GM12878 (cell line): ENCODE results near the gene MGLL. TPM values are rescaled to one million over a fixed set of nuclear protein-coding genes. Genes with fewer than 3 reads are reported as not detected.
A peak's percentile ranks its signal among the peaks of the same experiment; 100 is the strongest.

Source experiments
- ATAC-seq: fragments of 200-7000 bp; cut with Tn5 transposase; 3 replicates; pipeline ENCODE4 v1.9.1; 2020; ENCODE audit warnings: mild to moderate bottlenecking, moderate library complexity
- BruUV-seq: library from RNA; stranded (reverse); fragments of 400-500 nt; replicated peaks from 2 replicates; lab custom pipeline; 2021; lab: Mats Ljungman, UMichigan
- CTCF ChIA-PET: fragments of 300-600 bp; sonication (Branson Sonifier 250); formaldehyde crosslinking; extraction: SDS; loops from one replicate; lab custom pipeline; 2021; ENCODE audit warnings: inconsistent platforms; lab: Yijun Ruan, JAX
- POLR2A ChIA-PET: fragments of 350-600 bp; formaldehyde crosslinking; extraction: SDS; loops from one replicate; lab custom pipeline; 2021; ENCODE audit warnings: inconsistent platforms; lab: Charles Lee
- RAD21 ChIA-PET: fragments of 300-600 bp; sonication (Branson Sonifier 250); formaldehyde crosslinking; loops from one replicate; lab custom pipeline; 2023; ENCODE audit warnings: antibody characterized with exemption; ENCODE audit not compliant: unreplicated experiment; lab: Charles Lee
- SMC1A ChIA-PET: fragments of 300-600 bp; sonication (Branson Sonifier 250); formaldehyde crosslinking; loops from one replicate; lab custom pipeline; 2023; ENCODE audit not compliant: unreplicated experiment, uncharacterized antibody; lab: Charles Lee
- DNase-seq: peaks from one replicate; pipeline ENCODE4 v3.0.0-alpha.2; 2011; ENCODE audit warnings: low read depth, low spot score
- FAIRE-seq: peaks from 3 replicates; lab custom pipeline; 2011; peaks lifted over from hg19 to GRCh38; lab: Jason Lieb, UNC
- H2AFZ ChIP-seq: 2 replicates; pipeline ENCODE4 v1.6.0; 2011; ENCODE audit warnings: low read depth, low read length, control low read depth; ENCODE audit not compliant: control insufficient read depth
- H3K27ac ChIP-seq: 2 replicates; pipeline ENCODE4 v1.5.1; 2011; ENCODE audit warnings: control low read depth; ENCODE audit not compliant: control insufficient read depth, insufficient read depth
- H3K27me3 ChIP-seq, 2 experiments: replicated peaks in 1 of 2; 2 replicates each; pipeline versions ENCODE4 v1.6.0 to v1.6.1; 2011; ENCODE audit warnings: low read length in 1 of 2; ENCODE audit not compliant: control insufficient read depth in 2 of 2, insufficient read depth in 2 of 2
- H3K36me3 ChIP-seq, 2 experiments: 2 replicates each; pipeline ENCODE4 v1.5.1; 2011; ENCODE audit warnings: low read length in 1 of 2; ENCODE audit not compliant: control insufficient read depth in 2 of 2, insufficient read depth in 2 of 2
- H3K4me1 ChIP-seq: 2 replicates; pipeline ENCODE4 v1.6.1; 2011; ENCODE audit warnings: mild to moderate bottlenecking, low read length, moderate library complexity, mixed read lengths; ENCODE audit not compliant: control insufficient read depth, insufficient read depth
- H3K4me2 ChIP-seq: 2 replicates; pipeline ENCODE4 v1.6.0; 2011; ENCODE audit warnings: control low read depth; ENCODE audit not compliant: control insufficient read depth, insufficient read depth
- H3K4me3 ChIP-seq: fragments of 200-600 bp; sonication (generic); 2 replicates; pipeline ENCODE4 v1.5.1; 2016
- H3K79me2 ChIP-seq: 2 replicates; pipeline ENCODE4 v1.6.0; 2011; ENCODE audit warnings: low read length; ENCODE audit not compliant: control insufficient read depth, insufficient read depth
- H3K9ac ChIP-seq: 2 replicates; pipeline ENCODE4 v1.8.0; 2011; ENCODE audit warnings: low read length, control low read depth, mixed read lengths; ENCODE audit not compliant: control insufficient read depth, insufficient read depth
- H3K9me3 ChIP-seq: replicated peaks from 3 replicates; pipeline ENCODE4 v1.5.1; 2011; ENCODE audit warnings: mild to moderate bottlenecking, low read length; ENCODE audit not compliant: control insufficient read depth, insufficient read depth
- H4K20me1 ChIP-seq: 2 replicates; pipeline ENCODE4 v1.6.0; 2011; ENCODE audit not compliant: control insufficient read depth, insufficient read depth
- ATF3 ChIP-seq: IDR thresholded peaks from 2 replicates; pipeline ENCODE4 v1.6.1; 2011; ENCODE audit warnings: low read depth, mild to moderate bottlenecking, low read length, moderate library complexity, borderline replicate concordance; ENCODE audit errors: extremely low read depth
- CREB1 ChIP-seq: IDR thresholded peaks from 2 replicates; pipeline ENCODE4 v1.6.1; 2012; ENCODE audit warnings: low read depth, mild to moderate bottlenecking, inconsistent platforms
- DPF2 ChIP-seq: fragments of 450-650 bp; IDR thresholded peaks from 2 replicates; pipeline ENCODE4 v1.6.1; 2017; ENCODE audit warnings: mild to moderate bottlenecking
- EED ChIP-seq: sonication (generic); IDR thresholded peaks from 2 replicates; pipeline ENCODE4 v1.6.1; 2016; ENCODE audit warnings: antibody characterized with exemption, low read depth
- FOXM1 ChIP-seq: IDR thresholded peaks from 2 replicates; pipeline ENCODE4 v1.6.1; 2012; ENCODE audit warnings: low read depth, mild to moderate bottlenecking, inconsistent platforms, low read length, moderate library complexity
- NFIC ChIP-seq: IDR thresholded peaks from 2 replicates; pipeline ENCODE4 v1.6.1; 2012; ENCODE audit warnings: low read depth, mild to moderate bottlenecking, inconsistent platforms, low read length, moderate library complexity
- RAD51 ChIP-seq: fragments of 450-650 bp; IDR thresholded peaks from 2 replicates; pipeline ENCODE4 v1.6.1; 2016; ENCODE audit warnings: moderate library complexity, mild to moderate bottlenecking, inconsistent platforms
- RBBP5 ChIP-seq: fragments of 200-600 bp; sonication (generic); conservative IDR thresholded peaks from 2 replicates; pipeline ENCODE4 v1.6.1; 2016
- RELA ChIP-seq: fragments of 450-650 bp; IDR thresholded peaks from 2 replicates; pipeline ENCODE4 v1.8.0; 2014; ENCODE audit warnings: borderline replicate concordance; ENCODE audit not compliant: partially characterized antibody
- RFX5 ChIP-seq: IDR thresholded peaks from 2 replicates; pipeline ENCODE4 v1.6.1; 2011; ENCODE audit warnings: low read depth, low read length, improper control_type of control experiment
- RUNX3 ChIP-seq: IDR thresholded peaks from 2 replicates; pipeline ENCODE4 v1.6.1; 2012; ENCODE audit warnings: low read length, inconsistent platforms
- SKIL ChIP-seq: fragments of 450-650 bp; IDR thresholded peaks from 2 replicates; pipeline ENCODE4 v1.6.1; 2017; ENCODE audit warnings: mild to moderate bottlenecking, low read depth, inconsistent platforms; ENCODE audit not compliant: poor library complexity, severe bottlenecking
- SMARCA5 ChIP-seq: fragments of 450-650 bp; IDR thresholded peaks from 2 replicates; pipeline ENCODE4 v1.6.1; 2017; ENCODE audit warnings: mild to moderate bottlenecking
- WGBS: methylation state at CpG from one replicate; pipeline ENCODE4 v1.1.6; 2016; ENCODE audit warnings: low lambda C conversion rate; ENCODE audit not compliant: insufficient replicate concordance, insufficient coverage; ENCODE audit errors: missing lambda C conversion rate; 5-methylcytosine and 5-hydroxymethylcytosine counted together
- in situ Hi-C: fragments of 300-500 bp; cut with MboI; formaldehyde crosslinking; loops from 9 replicates; pipeline ENCODE4 v1.14.3; 2018; ENCODE audit warnings: mixed read lengths
- intact Hi-C: fragments of 100-400 bp; cut with micrococcal nuclease; formaldehyde crosslinking; loops from one replicate; pipeline ENCODE4 v1.14.2; 2022; ENCODE audit not compliant: unreplicated experiment
- polyA plus RNA-seq, 11 experiments: library from polyadenylated mRNA; depleted of rRNA in 4 of 11; unstranded in 6 of 11; stranded (reverse) in 5 of 11; fragments of >200 nt; fragmentation: Nextera tagmentation in 4 of 11; fragmentation: Illumina TruSeq in 1 of 11; extraction: Ambion mirVana in 4 of 11; extraction: Trizol in 1 of 11; gene quantifications; 1 replicate in 1 of 11; 2 replicates in 10 of 11; pipeline versions ENCODE4 v1.2.1 to v1.2.3, GENCODE V29; 2011 to 2016; ENCODE audit warnings: inconsistent platforms in 2 of 11, missing spikeins in 2 of 11, low read depth in 1 of 11
- total RNA-seq, 4 experiments: library from RNA; depleted of rRNA in 3 of 4; stranded (reverse); fragments of >200 nt in 3 of 4; fragmentation: Illumina TruSeq in 1 of 4; extraction: Trizol in 1 of 4; gene quantifications; 2 replicates each; pipeline versions ENCODE4 v1.2.1 to v1.2.3, GENCODE V29; 2013 to 2021

The MGLL gene
- total and polyA plus RNA-seq, 10 of the 15 experiments (the other 5 are each of a cell fraction or from before 2014, with no cell fraction given) = 44.9 to 177 (median 72.9) TPM

GRCh38 chr3:127718245-127718915 is 103.9 kb downstream of the MGLL start:
- H3K27me3 ChIP-seq = no peaks in the 10 kb centered on the region
- intact Hi-C loops = no loop called here
- 0 out of 2 replicates have a peak, but pooled peaks have one; percentile 9 for TF ChIP-seq RUNX3
- no peak for TF ChIP-seq RELA
- no peak for TF ChIP-seq RFX5
- ATAC-seq (no peak), FAIRE-seq (no peak), DNase-seq (no peak)
- no peak overlapping the region for H3K4me2 ChIP-seq
- no peak overlapping the region for H3K27ac ChIP-seq
- H2AFZ ChIP-seq = no peak overlapping the region
- H3K36me3 ChIP-seq = peaks cover 39 to 43% of the 10 kb centered on the region in 2 experiments
- POLR2A ChIA-PET = no interaction called here
- peaks cover 6% of the 10 kb centered on the region; the same call in 1 of the 2 replicates for H3K4me1 ChIP-seq
- CTCF ChIA-PET = interaction anchor here (0.7 kb wide), 1 partner anchor 1604 kb away, joined by 3 read pairs; no protein-coding TSS in a partner anchor
- BruUV-seq = no TSS peak
- H4K20me1 ChIP-seq = no peaks in the 10 kb centered on the region
- 91% methylated on average over 7 of the region's 7 CpGs for WGBS
- H3K4me3 ChIP-seq = no peak overlapping the region
- SMC1A ChIA-PET = no interaction called here
- H3K9ac ChIP-seq = no peak overlapping the region
- H3K79me2 ChIP-seq = no peaks in the 10 kb centered on the region
- in situ Hi-C loops = no loop called here
- H3K9me3 ChIP-seq = no peaks in the 10 kb centered on the region
- RAD21 ChIA-PET = no interaction called here

GRCh38 chr3:127717357-127718244 is 104.7 kb downstream of the MGLL start:
- Histone ChIP-seq H3K4me2 (no peak overlapping the region), H3K9me3 (no peaks in the 10 kb centered on the region), H3K79me2 (no peaks in the 10 kb centered on the region), H3K4me3 (no peak overlapping the region), H4K20me1 (no peaks in the 10 kb centered on the region), H3K36me3 (peaks cover 43 to 50% of the 10 kb centered on the region in 2 experiments), H3K27ac (no peak overlapping the region), H2AFZ (no peak overlapping the region), H3K27me3 (no peaks in the 10 kb centered on the region), H3K4me1 (peaks cover 6% of the 10 kb centered on the region; the same call in 1 of the 2 replicates), H3K9ac (no peak overlapping the region)
- ATAC-seq = no peak
- in situ Hi-C loops = no loop called here
- no TSS peak for BruUV-seq
- no peak for TF ChIP-seq DPF2
- no peak for TF ChIP-seq ATF3
- no peak for TF ChIP-seq RBBP5
- no peak for TF ChIP-seq FOXM1
- peak; percentile 46; the same call in 1 of the 2 replicates for TF ChIP-seq EED
- TF ChIP-seq SKIL = no peak
- peak; percentile 31; the same call in 1 of the 2 replicates for TF ChIP-seq NFIC
- TF ChIP-seq SMARCA5 = no peak
- no peak for TF ChIP-seq RAD51
- TF ChIP-seq CREB1 = peak; percentile 10; the same call in 1 of the 2 replicates
- intact Hi-C loops = no loop called here
- ChIA-PET CTCF (interaction anchor here (0.7 kb wide), 2 partner anchors 242 to 1603 kb away, joined by 3 to 4 read pairs; no protein-coding TSS in a partner anchor), RAD21 (no interaction called here), SMC1A (interaction anchor here (0.7 to 1.6 kb wide), 3 partner anchors 12 to 241 kb away, joined by 3 to 4 read pairs (median 4); no protein-coding TSS in a partner anchor), POLR2A (no interaction called here)
- DNase-seq = no peak
- 85% methylated on average over 14 of the region's 14 CpGs for WGBS
- no peak for FAIRE-seq
